Activated T-cell treated with anti-CD3 and anti-CD28 coated beads for 1 hour (primary cell): ENCODE measurements around the gene TAF5L.
A peak's percentile ranks its signal among the peaks of the same experiment; 100 is the strongest.

ENCODE experiments used
- DNase-seq: peaks from one replicate; pipeline ENCODE4 v3.0.0-alpha.2; 2020; ENCODE audit warnings: low read depth

Gene TAF5L

DNA sequence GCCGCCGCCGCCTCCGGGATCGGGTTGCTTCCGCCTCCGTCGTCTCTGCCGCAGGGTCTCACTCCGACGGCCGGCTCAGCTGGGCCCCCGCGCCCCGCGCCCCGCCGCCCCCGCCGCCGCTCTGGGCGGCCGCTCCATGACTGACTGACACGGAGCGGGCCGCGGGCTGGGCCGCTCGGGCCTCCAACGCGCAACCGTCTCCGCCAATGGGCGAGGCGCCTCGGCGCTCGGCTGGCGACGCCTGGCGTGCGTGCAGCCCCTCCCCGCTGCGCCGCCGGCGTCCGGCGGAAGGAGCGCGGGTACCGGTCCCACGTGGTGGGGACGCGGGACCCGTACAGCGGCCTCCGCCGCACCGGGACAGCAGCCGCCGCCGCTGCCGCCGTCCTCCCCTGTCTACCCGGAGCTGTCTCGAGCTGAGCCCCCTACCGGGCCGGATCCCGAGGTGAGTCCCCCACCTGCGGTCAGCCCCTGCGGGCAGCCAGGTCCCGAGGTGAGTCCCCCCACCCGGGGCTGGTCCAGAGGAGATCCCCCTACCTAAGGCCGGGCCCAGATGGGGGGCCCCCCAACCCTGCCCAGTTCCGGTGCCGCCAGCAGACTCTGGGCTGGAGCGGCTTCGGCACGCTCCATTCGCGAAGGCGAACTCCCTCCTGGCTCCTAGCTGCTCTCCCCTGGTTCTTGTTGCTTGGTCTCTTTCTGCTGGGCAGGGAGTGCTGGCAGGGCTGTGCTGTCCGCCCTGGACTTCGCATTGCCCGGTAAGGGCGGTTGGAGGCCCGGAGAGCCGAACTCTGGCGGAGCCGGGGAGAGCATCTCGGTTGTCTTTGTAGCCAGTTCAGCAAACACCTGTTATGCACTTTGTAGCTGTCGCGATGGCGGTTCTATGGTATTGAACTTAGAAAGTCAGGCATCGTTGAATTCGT is at the start of gene TAF5L, which contains the start of gene URB2:
TAF5L (minus strand) TSS at position 208 of the 917 bp plus-strand sequence. CDS start 11,640 bp downstream, outside the sequence.
URB2 (plus strand) TSS at position 333 of the 917 bp plus-strand sequence. CDS start 1,387 bp downstream, outside the sequence.
- DNase-seq, result peak; percentile 73

DNA sequence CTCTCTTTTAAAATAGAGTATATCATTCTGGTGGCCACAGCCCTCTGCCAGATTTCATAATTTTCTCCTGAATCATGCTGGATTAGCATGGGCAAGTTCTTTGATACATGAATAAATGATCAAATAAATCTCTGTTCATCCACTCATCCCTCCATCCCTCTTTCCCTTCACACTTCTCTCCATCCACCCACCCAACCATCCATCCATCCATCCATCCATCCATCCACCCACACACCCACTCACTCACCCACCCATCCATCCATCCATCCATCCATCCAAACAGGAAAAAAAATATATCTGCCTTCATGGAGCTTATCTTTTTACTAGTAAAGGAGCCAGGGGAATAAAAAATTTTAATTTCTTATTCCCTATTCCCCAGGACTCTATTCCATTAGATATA is 49.5 kb upstream of the TAF5L start:
- DNase-seq, result no peak

DNA sequence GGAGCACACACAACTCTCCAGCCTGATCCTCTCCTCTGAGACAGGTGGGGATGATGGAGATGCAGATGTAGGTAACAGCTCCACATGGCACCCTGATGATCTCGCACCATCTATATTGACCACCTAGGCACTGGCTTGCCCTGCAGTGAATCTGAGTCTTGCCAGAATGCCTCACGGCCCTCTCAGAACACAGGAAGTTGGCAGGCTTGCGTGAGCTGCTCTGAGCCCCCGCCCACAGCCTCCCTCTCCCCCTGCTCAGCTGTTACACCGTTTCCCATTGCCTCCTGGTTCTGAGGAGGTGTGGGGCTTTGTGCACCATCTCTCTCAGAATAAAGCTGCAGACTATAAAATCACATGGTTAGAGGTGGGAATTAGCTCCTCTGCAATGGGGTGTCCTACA is 48.1 kb upstream of the TAF5L start:
- DNase-seq, result no peak

DNA sequence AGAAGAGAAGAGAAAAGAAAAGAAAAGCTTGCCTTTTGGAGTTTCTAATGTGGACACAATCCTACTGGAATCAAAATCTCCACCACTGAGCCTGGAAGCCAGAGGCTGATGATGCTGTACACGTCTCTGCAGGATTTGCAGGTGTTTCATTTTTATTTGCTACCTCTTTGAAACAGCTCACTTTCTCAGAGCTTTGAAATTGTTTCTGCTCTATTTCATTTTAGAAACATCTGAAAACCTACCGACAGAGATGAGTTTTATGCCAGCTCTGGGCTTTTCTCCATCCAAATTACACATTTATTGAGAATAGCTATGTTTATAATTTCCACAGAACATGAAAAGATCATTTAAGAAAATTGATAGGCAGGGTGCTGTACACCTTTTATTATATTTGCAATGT is 46.3 kb upstream of the TAF5L start:
- DNase-seq, result no peak

DNA sequence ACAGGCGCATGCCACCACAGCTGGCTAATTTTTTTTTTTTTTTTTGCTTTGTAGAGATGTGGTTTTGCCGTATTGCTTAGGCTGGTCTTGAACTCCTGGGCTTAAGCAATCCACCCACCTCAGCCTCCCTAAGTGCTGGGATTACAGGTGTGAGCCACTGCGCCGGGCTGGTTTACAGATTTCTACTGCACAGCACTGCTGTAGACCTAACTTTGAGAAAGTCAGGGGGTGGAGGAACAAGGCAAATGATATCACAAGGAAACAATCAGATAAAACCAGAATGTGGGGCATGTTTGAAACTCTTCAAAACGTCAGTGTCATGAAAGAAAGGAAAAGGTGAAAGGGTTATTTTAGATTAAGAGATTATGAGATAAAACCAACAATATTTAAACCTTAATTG is 45.4 kb upstream of the TAF5L start:
- DNase-seq, result no peak

DNA sequence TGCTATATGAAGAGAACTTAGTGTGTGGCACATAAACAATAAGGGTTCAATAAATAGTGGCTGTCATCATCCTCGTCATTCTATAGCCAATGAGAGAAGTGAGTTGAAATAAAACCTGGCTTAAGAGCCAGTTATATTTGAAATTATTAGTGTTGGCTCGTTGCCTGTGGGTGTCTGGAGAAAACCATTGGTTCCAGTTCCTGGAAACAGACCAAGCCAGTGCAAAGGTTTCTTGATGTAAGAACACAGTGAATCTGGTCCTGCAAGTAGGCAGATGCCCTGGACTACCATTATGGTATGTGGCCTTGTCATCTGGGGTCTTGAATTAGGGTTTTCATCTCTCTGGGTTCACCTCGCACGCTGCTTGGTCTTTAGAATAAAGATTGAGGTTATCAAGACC is 43.4 kb upstream of the TAF5L start:
- DNase-seq, result no peak

DNA sequence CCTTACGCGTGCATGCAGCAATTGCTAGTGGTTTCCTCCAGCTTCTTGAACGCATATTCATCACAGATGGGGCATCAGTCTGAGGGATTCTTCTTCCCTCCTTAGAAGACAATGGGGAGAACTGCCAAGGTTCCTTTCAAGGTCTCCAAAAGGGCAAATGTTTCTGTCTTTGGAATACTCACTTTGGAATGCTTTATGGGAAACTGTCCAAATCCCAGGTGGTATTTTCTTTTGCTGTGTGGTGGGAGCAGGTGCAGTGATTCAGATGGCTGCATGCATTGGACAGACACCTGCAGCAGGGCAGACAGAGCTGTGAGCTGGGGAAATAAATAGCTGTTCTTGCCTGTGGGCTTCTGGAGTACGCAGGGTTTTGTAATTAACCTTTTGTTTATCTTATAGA is 40.7 kb upstream of the TAF5L start:
- no peak for DNase-seq

DNA sequence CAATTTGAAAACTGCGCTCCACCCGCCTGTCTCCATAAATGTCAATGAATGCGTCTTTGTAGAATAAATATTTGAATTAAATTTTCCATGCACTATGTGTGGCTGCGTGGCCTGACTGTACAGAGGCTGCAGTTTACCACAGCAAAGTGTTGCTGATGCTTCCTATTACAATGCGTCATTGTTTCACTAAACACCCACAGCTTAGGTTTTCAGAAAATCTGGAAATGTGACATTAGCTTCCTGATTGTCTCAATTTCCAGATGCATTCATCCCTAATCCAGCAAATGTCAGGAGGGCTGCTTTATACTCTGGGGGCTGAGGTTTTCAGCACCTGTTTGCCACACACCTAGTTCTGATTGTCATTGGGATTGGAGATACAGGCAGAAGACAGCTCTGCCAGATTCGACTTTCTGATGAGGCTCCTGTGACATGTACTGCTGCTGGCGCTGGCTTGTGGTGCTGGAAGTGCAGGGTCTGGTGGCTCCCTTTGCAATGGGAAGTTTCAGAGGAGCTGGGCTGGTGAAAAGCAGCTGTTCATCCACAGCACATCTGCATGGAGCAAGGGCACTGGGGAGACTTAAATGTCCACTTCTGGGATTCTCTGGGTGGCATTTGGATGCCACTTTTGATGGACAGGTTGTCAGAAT is 40.1 kb upstream of the TAF5L start:
- no peak for DNase-seq

DNA sequence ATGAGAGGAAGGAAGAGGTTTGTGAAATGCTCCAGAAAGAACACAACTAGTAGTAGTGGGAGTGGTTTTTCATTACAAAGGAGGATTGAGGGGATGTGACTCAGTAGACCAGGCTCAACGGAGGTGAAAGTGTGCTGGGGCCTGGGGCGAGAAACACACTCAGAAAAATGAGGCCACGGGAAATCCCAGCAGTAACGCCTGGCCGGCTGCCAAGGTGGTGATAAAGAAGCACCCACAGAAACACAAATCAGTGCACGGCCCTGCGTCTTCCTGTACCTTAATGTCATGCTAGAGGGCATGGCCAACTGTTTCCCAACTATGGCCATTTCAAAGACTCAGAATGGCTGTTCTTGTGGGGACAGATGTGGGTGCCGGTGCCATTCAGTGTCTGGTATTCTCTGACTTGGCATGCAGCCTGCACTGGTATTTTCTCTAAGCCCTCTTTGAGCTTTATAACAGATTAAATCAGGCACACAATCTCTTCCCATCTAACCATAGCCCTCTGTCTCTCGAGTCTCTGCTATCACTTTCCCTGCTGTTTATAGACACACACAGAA is 38.3 kb upstream of the TAF5L start:
- peak; percentile 72 for DNase-seq

DNA sequence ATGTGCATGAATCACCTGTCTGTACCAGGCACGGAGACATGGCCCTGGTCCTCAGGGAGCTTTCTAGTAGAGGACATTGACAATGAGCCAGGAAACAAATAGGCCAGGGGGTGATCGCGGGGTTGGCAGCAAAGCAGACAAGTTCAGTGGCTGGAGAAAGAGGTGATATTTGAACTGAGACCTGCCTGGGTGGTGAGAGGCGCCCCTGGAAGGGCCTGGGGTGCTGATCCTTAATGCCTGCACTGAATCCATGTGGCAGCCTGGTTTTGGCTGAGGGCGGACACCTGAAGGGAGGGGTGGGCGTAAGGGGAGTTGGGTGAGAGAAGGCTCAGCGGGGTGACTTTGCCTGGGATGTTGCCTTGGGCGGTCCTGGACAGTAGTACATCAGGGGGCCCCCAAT is 36.0 kb upstream of the TAF5L start:
- no peak for DNase-seq

DNA sequence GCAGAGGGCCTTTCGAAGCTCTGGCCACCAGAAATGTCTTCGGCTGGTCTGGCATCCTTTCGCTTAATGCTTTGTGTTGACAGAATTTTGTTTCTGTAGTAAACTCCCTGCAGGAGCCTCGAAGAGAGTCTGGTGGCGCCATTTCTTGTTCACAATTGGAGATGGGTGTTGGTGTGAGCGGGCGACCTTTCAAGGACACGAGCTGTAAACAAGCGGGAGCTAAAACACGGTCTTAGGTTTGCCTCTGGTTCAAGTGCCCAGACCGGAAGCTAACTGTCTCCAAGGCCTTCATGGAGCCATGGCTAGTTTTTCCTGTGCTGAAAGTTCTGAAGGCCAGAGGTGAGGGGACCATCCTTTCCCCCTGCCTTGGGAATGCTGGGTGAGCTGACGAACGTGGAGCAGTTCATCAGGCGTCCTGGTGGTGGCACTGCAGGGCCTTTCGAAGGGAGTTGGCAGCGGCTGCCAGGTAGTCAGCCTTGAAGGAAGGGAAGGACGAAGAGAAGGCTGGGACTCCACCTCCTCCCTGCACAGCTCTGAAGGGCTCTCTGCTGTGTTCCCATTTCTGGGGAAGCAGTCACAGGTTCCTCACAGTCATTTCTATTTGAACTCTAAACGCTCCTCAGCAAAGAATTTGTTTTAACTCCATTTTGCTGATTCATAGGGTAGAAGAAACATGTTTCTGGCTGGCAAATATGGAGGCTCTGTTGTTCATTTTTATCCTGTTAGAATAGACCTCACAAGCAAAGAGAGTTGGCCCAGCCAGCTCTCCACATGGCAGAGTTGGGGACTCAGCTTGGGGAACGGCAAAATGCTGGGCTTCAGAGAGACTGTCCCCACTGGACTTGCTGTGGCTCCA is 35.3 kb upstream of the TAF5L start:
- DNase-seq, result peak; percentile 63

DNA sequence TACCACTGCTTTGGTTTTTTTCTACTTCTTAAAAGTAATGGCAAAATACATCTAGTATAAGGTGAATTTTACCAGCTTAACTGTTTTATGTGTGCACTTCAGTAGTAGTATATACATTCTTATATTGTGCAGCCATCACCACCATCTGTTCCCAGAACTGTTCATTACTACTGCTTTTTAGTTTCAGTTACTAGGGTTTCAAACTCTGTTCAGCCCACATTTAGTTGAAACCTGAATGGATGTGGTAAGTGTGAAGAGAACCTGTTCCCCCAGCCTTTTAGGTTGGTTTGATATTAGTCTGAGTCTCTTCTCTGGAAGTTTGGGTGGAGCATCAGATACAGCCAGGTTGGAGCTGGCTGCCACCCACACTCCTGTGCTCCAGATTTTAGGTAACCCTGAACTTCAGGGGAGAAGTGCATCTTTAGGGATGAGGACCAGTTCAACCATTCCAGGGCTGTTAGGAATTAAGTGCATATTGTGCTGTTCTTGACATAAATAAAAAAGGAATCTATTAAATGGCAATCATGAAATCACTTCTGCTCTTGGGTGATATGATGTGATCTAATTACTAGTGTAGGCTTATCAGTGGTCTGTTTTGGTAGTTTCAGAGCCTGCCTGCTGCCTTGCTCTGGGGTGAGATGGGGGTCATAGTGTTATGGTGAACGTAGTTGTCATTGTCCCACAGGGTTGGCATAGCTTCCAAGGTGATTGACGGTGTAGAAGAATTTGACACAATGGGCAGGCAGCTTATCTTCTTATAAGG is 32.3 kb upstream of the TAF5L start:
- DNase-seq, result no peak

DNA sequence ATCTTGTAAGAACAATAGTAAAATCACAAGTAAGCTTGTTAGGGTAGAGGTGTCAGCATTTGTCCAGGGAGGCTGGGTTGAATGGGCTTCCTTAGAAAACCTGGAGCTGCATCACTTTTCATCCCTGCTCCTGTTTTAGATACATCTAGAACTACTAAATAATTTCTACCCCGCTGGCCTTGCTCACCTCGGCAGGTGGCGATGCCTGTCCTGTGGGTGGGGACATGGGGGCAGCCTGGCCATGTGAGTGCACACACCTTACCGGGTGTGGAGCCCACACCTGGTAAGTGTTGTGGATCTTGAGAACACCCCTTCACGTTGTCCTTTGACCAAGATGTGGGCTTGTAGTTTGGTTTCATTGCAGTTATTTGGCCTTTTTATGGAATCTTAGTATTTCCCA is 29.9 kb upstream of the TAF5L start:
- DNase-seq, result no peak

DNA sequence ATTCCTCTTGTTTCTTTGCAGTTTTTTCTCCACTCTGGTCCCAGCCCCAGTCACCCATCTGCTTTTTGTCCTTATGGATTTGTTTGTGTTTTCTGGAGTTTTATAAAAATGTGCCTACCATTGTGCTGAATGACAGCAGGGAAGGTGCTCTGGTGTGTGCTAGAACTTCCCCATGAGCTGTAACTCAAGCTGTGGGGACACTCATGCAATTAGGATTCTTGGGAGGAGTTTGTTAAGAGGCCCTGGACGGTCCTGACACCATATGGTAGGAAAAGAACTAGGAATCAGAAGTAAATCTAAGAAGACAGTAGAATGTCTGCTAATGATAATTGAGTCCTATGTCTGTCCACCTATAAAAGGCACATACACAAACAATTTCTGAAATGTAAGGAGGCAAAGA is 27.5 kb upstream of the TAF5L start:
- DNase-seq, result no peak

DNA sequence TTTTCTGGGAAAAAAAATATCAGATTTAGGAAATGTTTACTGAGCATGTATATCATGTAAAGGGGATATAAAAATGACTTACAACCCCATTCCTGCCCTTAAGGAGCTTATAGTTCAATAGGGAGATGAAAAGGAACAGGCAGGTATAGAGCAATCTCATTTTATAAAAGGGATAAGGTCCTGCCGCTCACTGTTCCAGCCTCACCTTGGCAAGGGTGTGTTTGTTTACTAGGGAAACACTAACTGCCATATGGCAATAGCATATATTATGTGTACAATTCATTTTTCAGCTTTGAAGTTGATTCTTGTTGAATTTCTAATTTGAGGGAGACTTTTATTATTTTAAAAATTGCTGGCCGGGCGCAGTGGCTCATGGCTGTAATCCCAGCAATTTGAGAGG is 25.6 kb upstream of the TAF5L start:
- DNase-seq, result no peak

DNA sequence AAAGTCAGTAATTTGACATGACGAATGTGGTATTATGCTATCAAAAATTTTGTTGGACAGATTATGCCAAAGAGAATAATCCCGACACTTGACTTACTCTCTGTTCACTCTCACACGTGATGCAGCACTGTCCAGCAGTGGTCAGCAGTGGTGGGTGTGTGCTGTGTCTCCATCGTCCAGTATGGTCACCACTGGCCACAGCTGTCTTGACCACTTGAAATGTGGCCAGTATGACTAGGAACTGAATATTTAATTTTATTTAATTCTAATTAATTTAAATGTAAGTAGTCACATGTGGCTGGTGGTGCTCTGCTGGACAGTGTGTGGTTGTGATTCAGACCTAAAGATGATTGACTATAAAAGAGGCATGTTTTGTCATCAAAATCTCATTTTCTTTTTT is 24.1 kb upstream of the TAF5L start:
- DNase-seq, result no peak

DNA sequence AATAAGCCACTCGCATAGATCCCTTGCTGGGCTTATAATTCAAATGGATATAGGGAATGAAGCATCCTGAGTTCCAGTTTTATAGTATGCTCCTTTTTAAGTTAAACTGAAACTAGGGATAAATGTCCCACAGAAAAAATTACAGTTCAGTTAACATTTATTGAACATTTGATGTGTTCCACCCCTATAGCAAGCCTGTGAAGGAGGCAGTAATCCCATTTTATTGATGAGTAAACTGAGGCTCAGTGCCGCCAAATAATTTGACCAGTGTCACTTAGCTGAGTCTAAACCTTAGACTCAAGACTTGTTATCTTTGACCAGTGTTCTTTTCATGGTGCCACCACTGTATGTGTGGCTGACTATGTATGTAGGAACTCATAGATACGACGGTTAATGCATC is 22.5 kb upstream of the TAF5L start:
- DNase-seq, result no peak

DNA sequence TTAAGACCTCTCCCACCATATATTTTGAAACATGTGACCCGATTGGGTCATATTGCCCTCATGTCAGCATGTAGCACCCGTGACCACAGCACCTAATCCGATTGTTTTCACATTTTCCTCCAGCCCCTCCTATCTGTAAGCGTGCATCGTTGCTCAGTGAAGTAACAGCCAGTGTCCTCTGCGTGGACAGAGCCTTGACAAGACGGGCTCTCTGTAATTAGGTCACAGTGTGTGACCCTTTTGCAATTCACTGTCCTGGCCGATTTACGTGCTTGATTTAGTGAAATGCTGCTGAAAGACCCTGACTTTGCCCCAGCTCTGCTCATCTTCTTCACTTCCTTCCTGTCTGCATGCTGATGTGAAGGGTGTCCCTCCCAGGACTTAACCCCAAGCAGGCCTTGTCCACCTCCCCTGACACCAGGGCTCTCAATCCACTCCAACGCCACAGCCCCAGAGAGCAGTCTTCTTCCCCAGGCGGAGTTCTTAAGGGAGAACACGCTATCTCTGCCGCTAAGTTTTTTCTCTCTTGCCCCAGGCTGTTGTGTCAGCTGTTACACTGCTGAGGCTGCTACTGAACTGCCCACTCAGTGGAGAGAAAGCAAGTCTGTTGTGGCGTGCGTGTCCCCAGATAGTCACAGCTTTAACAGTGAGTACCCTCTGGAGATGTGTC is 19.5 kb upstream of the TAF5L start:
- DNase-seq, result no peak

DNA sequence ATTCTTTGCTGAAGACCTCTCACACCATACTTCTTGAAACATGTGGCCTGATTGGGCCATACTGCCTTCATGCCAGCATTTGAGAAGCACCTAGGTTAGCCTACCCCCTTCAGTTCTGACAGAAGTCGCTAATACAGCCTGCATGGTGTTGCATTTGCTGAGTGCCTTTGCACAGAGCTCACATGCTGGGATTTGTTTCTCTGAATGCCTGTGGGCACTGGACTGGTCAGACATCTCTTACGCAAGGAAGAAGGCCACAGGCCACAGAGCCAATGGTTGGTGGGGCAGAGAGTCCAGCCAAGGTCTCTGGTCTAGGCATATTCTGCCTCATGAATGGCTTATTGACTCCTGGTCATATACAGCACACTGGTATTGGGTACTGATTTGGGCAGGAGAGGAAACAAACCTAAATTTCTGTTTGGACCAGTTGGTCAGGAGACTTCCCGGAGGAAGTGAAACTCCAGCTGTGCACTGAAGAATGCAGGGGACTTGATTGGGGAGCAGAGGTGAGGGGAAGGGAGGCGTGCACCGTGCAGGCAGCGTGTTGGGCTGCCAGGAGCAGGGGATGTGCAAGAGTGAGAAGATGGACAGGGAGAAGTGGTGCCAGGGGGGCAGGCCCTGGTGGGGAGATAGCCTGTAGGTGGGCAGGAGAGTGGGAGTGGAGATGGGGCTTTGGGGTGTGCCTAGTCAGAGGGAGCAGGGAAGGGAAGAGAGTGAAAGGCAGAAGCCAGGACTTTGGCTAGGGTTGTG is 18.2 kb upstream of the TAF5L start:
- no peak for DNase-seq

DNA sequence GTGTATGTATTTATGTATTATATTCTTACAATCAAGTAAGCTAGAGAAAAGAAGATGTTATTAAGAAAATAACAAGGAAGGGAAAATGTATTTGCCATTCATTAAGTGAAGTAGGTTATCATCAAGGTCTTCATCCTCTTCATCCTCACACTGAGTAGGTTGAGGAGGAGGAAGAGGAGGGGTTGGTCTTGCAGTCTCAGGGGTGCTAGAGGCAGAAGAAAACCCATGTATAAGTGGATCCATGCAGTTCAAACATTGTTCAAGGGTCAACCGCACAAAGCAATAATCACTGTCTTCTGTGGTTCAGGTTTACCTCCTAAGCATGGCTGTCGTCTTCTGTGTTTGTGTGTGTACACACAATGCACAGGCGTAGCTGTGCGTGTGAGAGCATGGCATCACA is 17.0 kb upstream of the TAF5L start:
- DNase-seq, result no peak
